Measurements from ENCODE around the gene PVR. TPM values are rescaled to one million over a fixed set of nuclear protein-coding genes. Genes with fewer than 3 reads are reported as not detected.
"Not testable (repeated sequence)": the region's sequence is repeated elsewhere in the genome, so short reads cannot be mapped to it uniquely, and the experiment has no call there.

Gene PVR
- total RNA-seq, 1 donor from 2014 or later = 69.4 TPM

DNA sequence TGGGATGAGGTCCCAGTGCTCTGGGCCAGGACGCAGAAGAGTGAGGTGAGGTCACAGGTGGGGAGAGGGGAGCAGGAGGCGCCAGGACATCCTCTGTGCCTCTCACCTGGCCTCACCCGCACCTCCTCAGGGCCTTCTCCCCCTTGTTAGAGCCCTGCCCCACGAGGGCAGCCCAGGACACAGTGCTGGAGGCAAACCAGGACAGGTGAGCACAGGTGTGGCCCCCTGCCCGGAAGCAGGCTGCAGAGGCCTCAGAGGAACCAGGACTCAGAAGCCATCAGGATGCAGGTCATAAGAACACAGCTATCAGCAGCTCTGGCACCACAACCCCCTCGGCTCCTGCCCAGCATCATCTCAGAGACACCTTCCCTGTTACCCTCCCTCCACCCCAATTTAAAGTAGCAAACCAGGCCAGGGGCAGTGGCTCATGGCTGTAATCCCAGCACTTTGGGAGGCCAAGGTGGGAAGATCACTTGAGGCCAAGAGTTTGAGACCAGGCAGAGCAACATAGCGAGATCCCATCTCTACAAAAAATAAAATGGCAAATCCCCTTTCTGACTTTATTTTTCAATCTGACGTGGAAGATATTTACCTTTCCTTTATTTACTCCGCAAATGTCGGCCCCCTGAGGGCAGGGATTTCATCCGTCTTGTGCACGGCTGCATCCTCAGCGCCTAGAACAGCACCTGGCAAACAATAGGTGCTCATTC, 54.9 kb downstream of the PVR start, which contains the start of gene CEACAM16:
CEACAM16 (plus strand) TSS at position 660 of the 710 bp plus-strand sequence. CDS start 2,306 bp downstream, outside the sequence.
- no peak for DNase-seq (ENCODE audit: low read depth in 2 of 2)

DNA sequence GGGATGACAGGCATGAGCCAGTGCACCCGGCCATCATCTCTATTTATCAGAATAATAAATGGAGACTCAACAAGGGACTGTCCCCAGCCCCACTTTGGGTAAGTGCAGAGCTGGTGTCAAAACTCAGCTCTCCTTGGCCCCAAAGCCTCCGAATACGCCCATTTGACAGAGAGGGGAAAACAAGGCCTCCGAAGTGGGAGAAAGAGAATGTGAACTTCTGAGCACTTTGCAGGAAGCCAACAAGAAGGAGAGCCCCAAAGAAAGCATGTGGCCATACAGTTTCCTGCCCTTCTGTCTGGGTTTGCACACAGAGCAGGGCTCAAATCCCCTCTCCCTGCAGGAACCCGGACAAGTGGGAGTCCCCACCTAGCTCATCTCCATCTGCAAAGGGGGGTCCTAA, 56.8 kb downstream of the PVR start:
- no peak for DNase-seq (ENCODE audit: low read depth in 2 of 2)

DNA sequence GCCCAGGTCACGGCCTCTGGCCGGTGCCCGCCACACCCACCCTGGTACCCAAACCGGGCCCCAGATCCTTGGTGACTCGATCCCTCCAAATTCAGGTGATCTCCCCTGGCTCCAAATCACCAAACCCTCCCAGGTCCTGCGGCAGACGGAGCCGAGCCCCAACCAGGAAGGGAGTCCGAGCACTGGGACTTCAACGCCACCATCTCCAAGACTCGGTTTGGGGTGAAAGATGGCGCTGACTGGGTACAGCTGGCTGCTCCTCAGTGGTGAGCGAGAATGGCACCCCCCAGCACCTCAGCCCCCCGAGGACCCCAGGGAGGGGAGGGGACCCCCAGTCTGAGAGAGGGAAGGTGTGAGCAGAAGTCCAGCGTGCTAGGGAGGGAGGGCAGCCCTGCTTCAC, 57.5 kb downstream of the PVR start:
- DNase-seq (ENCODE audit: low read depth in 2 of 2) = no peak

DNA sequence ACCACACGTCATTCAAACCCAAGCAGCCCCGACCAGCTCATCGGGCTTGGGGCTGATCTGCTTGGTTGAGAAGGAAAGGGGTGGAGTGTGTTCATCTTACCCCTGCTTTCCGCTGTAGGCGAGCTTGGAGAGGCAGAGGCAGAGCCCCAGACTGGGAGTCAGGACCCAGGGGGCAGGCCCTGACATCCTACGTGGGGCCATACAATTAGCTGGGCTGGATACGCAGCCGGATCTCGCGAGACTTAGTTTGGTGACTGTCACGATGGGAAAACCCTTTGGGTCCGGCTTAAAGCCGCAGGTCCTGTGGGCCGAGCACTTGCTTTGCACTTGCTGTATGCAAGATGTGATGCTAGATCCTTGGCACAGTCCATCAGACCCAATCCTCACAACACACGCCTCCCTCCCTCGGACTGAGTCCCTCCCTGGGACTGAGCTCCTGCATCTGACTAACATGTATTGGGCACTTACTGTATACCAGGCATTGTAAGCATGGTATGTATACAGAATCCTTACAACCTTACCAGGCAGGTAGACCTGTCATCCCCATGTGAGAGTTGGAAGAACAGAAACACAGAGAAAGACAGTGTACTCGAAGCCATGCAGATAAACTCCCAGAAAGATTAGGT, 59.0 kb downstream of the PVR start:
- no peak for DNase-seq (ENCODE audit: low read depth in 2 of 2)

DNA sequence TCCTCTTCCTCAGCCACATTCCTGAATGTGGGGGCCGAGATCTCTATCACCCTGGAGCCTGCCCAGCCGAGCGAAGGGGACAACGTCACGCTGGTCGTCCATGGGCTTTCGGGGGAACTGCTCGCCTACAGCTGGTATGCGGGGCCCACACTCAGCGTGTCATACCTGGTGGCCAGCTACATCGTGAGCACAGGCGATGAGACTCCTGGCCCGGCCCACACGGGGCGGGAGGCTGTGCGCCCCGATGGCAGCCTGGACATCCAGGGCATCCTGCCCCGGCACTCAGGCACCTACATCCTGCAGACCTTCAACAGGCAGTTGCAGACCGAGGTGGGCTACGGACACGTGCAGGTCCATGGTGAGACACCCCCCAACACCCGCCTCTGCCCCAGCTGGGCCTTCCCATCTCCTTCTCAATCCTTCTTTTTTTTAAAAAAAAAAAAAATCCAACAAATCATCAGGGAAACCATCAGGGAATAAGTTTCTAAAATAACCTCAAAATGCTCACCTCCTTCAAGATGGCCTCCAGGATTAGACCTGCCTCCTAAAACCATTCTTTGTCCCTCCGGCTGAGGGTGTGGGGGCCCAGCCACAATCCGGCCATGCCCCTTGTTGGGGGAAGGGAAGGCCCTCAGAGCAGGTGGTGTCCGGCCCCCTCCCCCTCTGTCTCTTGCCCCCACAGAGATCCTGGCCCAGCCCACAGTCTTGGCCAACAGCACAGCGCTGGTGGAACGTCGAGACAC, 59.8 kb downstream of the PVR start:
- DNase-seq (ENCODE audit: low read depth in 2 of 2) = no peak

DNA sequence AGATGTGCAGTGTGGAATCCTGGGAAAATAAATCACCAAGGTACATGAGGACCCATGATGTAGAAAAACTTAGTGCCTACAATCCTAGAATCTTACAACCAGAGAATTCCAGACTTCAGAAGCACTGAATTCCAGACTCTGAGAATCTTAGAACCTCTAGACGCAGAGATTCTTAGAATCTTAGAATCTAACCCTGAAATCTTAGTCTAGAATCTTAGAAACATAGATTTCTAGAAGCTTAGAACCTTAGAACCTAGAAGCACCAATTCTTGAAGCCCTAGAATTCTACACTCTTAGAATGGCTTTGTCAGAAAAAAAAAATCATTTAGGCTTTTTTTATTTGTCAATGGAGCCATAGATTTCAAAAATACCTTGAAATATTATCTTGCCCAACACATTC, 61.3 kb downstream of the PVR start:
- no peak for DNase-seq (ENCODE audit: low read depth in 2 of 2)

DNA sequence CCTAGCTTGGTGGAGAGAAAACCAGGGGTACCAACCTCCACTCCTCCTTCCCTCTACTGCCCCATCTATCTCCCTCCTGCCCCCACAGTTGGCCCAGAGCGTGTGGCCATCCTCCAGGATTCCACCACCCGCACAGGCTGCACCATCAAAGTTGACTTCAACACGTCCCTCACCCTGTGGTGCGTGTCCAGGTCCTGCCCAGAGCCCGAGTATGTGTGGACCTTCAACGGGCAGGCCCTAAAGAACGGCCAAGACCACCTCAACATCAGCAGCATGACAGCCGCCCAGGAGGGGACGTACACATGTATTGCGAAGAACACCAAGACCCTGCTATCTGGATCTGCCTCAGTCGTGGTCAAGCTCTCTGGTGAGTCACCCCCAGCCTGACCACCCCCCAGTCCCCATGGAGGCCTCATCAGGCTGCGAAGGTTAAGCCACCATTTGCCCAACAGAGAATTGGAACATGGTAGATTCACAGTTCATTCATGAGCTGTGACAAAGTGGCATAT, 61.8 kb downstream of the PVR start:
- no peak for DNase-seq (ENCODE audit: low read depth in 2 of 2)

DNA sequence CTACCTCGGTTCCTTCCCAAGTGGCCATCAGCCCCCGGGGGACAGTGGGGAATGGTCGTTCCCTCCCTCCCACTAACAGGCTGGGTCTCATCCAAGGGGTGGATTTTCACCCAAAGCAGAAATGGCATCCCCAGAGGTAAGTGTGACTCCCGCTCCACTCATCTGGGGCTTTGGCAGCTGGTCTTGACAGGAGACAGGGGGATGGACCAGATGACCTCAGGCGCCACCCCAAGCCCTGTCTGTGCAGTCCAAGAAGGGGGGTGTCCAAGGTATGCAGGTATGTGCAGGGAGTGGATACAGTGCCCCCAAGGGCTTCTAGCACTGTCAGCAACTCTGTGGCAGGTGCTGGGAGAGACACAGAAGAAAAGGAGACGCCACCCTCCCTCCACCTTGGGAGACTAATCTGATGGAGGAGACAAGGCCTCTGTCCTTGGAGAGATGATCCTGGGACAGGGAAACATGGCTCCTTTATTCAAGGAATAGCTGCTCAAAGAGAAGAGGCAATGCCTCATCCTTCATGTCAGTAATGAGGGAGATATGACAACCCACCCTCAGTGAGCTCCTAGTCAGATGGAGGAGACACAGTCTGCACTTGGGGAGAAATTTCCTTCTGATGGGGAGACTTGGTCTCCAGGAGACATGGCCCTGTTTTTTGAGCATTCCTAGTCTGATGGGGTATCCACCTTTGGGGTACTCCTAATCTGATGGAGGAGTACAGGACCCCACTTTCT, 63.0 kb downstream of the PVR start:
- DNase-seq (ENCODE audit: low read depth in 2 of 2) = no peak

DNA sequence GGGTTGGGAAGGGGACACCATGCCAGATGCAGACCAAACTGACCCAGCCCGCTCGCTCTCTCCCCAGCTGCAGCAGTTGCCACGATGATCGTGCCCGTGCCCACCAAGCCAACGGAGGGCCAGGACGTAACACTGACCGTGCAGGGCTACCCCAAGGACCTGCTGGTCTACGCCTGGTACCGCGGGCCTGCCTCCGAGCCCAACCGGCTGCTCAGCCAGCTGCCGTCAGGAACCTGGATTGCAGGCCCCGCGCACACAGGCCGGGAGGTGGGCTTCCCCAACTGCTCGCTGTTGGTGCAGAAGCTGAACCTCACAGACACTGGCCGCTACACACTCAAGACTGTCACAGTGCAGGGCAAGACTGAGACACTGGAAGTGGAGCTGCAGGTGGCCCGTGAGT, 64.1 kb downstream of the PVR start:
- no peak for DNase-seq (ENCODE audit: low read depth in 2 of 2)

DNA sequence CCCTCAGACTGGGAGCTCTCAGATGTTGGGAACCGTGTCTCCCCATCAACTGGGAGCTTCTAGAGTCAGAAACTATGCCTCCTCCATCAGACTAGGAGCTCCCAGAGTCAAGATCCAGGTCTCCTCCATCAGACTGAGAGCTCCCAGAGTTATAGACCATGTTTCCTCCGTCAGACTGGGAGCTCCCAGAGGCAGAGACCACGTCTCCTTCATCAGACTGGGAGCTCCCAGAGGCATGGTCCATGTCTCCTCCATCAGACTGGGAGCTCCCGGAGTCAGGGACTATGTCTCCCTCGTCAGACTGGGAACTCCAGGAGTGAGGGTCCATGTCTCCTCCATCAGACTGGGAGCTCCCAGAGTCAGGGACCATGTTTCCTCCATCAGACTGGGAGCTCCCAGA, 65.2 kb downstream of the PVR start:
- DNase-seq (ENCODE audit: low read depth in 2 of 2) = no peak

DNA sequence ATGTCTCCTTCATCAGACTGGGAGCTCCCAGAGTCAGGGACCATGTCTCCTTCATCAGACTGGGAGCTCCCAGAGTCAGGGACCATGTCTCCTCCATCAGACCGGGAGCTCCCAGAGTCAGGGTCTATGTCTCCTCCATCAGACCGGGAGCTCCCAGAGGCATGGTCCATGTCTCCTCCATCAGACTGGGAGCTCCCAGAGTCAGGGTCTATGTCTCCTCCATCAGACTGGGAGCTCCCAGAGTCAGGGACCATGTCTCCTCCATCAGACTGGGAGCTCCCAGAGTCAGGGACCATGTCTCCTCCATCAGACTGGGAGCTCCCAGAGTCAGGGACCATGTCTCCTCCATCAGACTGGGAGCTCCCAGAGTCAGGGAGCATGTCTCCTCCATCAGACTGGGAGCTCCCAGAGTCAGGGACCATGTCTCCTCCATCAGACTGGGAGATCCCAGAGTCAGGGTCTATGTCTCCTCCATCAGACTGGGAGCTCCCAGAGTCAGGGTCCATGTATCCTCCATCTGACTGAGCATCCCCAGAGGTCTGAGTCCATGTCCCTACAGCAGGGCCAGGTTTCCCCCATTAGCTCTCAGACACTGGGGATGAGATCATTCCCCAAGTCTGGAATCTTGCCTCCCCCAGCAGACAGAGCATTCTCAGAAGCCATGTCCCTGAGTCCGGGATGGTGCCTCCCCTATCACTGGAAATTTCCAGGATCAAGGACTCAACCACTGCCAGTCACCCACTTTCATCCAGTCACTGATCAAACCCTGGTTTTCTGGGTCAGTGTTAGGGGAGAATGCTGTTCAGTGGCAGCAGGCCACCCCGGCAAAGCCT, 65.9 kb downstream of the PVR start:
- DNase-seq (ENCODE audit: low read depth in 2 of 2) = not testable (repeated sequence)

DNA sequence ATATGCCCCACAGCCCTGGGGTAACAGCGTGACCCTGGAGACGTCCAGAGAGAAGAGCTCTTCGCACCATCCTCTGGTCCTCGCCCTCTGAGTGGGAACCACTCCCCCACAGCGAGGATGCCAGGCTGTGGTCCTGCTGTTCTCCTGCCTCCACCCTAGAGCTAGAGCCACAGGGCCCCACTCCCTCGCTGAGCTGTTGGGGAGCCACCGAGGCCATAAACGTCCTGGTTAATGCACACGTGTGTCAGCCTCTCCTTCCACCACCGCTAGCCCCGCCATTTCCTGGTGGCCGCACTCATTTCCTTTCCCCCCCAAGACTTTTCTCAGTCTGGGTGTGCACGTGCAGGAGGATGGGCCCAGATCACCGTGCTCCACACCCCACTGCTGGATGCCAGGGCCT, 66.8 kb downstream of the PVR start:
- peak in 1 of 2 donors; percentile 37 for DNase-seq (ENCODE audit: low read depth in 2 of 2)

DNA sequence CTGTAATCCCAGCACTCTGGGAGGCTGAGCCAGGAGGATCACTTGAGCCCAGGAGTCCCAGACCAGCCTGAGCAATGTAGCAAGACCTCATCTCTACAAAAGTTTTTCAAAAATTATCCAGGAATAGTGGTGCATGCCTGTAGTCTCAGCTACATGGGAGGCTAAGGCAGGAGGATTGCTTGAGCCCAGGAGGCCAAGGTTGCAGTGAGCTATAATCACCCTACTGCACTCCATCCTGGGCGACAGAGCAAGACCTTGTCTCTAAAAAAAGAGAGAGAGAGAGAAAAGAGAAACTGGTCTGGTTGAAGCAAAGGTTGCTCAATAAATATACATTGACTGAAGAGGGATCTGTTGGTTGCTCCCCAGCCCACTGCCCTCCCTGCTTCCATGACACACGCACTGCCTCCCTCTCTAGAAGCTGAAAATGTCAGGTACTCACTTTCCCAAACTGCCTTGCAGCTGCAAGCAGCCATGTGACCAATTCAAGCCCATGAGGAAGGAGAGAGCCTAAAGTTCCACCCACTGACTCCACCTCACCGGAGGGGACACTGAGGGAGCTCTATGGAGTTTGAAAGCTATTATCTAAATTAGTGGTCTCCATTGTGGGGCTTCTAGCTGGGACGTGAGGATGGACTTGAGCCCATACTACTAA, 69.3 kb downstream of the PVR start:
- DNase-seq (ENCODE audit: low read depth in 2 of 2) = no peak

Other genes starting within 250 kb of the PVR start
- 1.1 and 1.4 TPM in 2 replicates for gene ZNF285, start 242.3 kb upstream of the PVR start, total RNA-seq
- gene ZNF229, start 195.4 kb upstream of the PVR start, total RNA-seq = 11.9 and 12.6 TPM in 2 replicates
- 4.4 and 5.8 TPM in 2 replicates for gene ZNF180, start 143.4 kb upstream of the PVR start, total RNA-seq
- gene CEACAM20, start 114.2 kb upstream of the PVR start, total RNA-seq = not detected in 2 replicates
- gene IGSF23, start 30.3 kb upstream of the PVR start, total RNA-seq = 0.22 TPM in 1 of 2 replicates, not detected in the other
- 0.44 and 1.2 TPM in 2 replicates for gene CEACAM19, start 27.6 kb downstream of the PVR start, total RNA-seq
- gene CEACAM16, start 55.2 kb downstream of the PVR start, total RNA-seq = under 0.01 TPM in 1 of 2 replicates, not detected in the other
- 0.99 and 2.0 TPM in 2 replicates for gene BCL3, start 104.8 kb downstream of the PVR start, total RNA-seq
- gene CBLC, start 134.0 kb downstream of the PVR start, total RNA-seq = not detected in 2 replicates
- gene BCAM, start 165.2 kb downstream of the PVR start, total RNA-seq = 11.8 and 34.3 TPM in 2 replicates
- gene NECTIN2, start 202.4 kb downstream of the PVR start, total RNA-seq = 85.4 and 118 TPM in 2 replicates
- 31.5 and 33.6 TPM in 2 replicates for gene TOMM40, start 247.3 kb downstream of the PVR start, total RNA-seq